CD4-positive, alpha-beta memory T cell (primary cell): ENCODE measurements around the gene CMYA5. TPM values are rescaled to one million over a fixed set of nuclear protein-coding genes. Genes with fewer than 3 reads are reported as not detected.

Source experiments
- CTCF ChIA-PET: fragments of 350-600 bp; sonication (Branson Sonifier 250); formaldehyde crosslinking; loops from one replicate; lab custom pipeline; 2021; ENCODE audit warnings: inconsistent platforms; ENCODE audit not compliant: partially characterized antibody; lab: Charles Lee
- POLR2A ChIA-PET: fragments of 350-600 bp; sonication (Branson Sonifier 250); formaldehyde crosslinking; loops from one replicate; lab custom pipeline; 2021; ENCODE audit not compliant: partially characterized antibody; lab: Charles Lee
- DNase-seq, 5 donors: peaks; one replicate each; pipeline versions ENCODE4 v3.0.0 to v3.0.0-alpha.2; 2020 to 2022; ENCODE audit warnings: mixed read lengths in 1 of 5
- H3K27ac ChIP-seq: one replicate; pipeline ENCODE4 v1.7.0; 2013; ENCODE audit warnings: low read depth, low read length
- H3K27me3 ChIP-seq: 2 replicates; pipeline ENCODE4 v1.7.0; 2013; ENCODE audit warnings: mild to moderate bottlenecking, low read length, moderate library complexity; ENCODE audit not compliant: insufficient read depth
- H3K36me3 ChIP-seq: 2 replicates; pipeline ENCODE4 v1.7.0; 2013; ENCODE audit warnings: mild to moderate bottlenecking, low read length, moderate library complexity; ENCODE audit not compliant: insufficient read depth
- H3K4me1 ChIP-seq: 2 replicates; pipeline ENCODE4 v1.7.0; 2013; ENCODE audit warnings: mild to moderate bottlenecking, low read length, moderate library complexity; ENCODE audit not compliant: insufficient read depth
- H3K4me3 ChIP-seq, 2 donors: one replicate each; pipeline ENCODE4 v1.7.0; 2013; ENCODE audit warnings: low read length in 2 of 2, mild to moderate bottlenecking in 1 of 2
- H3K9me3 ChIP-seq, 2 donors: one replicate each; pipeline ENCODE4 v1.7.0; 2013; ENCODE audit warnings: low read length in 2 of 2, control low read depth in 1 of 2; ENCODE audit not compliant: control insufficient read depth in 1 of 2
- H3K27ac Mint-ChIP-seq, 7 donors: one replicate each; pipeline ENCODE4 v1.8.0; 2020 to 2021; ENCODE audit warnings: mixed read lengths in 7 of 7, mild to moderate bottlenecking in 6 of 7, inconsistent platforms in 3 of 7, moderate library complexity in 3 of 7
- H3K27me3 Mint-ChIP-seq, 2 donors: one replicate each; pipeline ENCODE4 v1.8.0; 2020 to 2021; ENCODE audit warnings: mixed read lengths in 2 of 2
- H3K36me3 Mint-ChIP-seq, 2 donors: one replicate each; pipeline ENCODE4 v1.8.0; 2020 to 2021; ENCODE audit warnings: mixed read lengths in 2 of 2, inconsistent platforms in 1 of 2, mild to moderate bottlenecking in 1 of 2
- H3K4me1 Mint-ChIP-seq, 4 donors: one replicate each; pipeline ENCODE4 v1.8.0; 2020 to 2021; ENCODE audit warnings: mixed read lengths in 4 of 4, mild to moderate bottlenecking in 1 of 4
- H3K4me3 Mint-ChIP-seq, 8 donors: one replicate each; pipeline ENCODE4 v1.8.0; 2020 to 2021; ENCODE audit warnings: mixed read lengths in 8 of 8, mild to moderate bottlenecking in 7 of 8, moderate library complexity in 6 of 8, inconsistent platforms in 3 of 8
- H3K9me3 Mint-ChIP-seq, 8 donors: one replicate each; pipeline ENCODE4 v1.8.0; 2020 to 2021; ENCODE audit warnings: mixed read lengths in 8 of 8, mild to moderate bottlenecking in 5 of 8, inconsistent platforms in 3 of 8, moderate library complexity in 1 of 8
- intact Hi-C: fragments of 100-400 bp; cut with micrococcal nuclease; formaldehyde crosslinking; loops from one replicate; pipeline ENCODE4 v1.15.1; 2023
- polyA plus RNA-seq, 2 donors: library from polyadenylated mRNA; unstranded; fragments of 300-500 nt; fragmentation: Illumina TruSeq; gene quantifications; one replicate each; pipeline ENCODE4 v1.2.3, GENCODE V29; 2021
- total RNA-seq, 2 experiments: library from RNA; stranded (reverse); gene quantifications; one replicate each; pipeline ENCODE4 v1.2.3, GENCODE V29; 2021

Gene CMYA5
- total and polyA plus RNA-seq, 4 experiments from 2014 or later: 0.07 to 0.20 (median 0.18) TPM

GRCh38 chr5:79803007-79803406, 113.4 kb downstream of the CMYA5 start:
- no peak overlapping the region for H3K4me3 ChIP-seq
- H3K27ac ChIP-seq: no peak overlapping the region
- no peaks in the 10 kb centered on the region for H3K27me3 ChIP-seq
- Mint-ChIP-seq H3K4me1 (peaks cover 8 to 23% (median 17%) of the 10 kb centered on the region in 4 donors), H3K36me3 (no peaks in the 10 kb centered on the region), H3K4me3 (no peak overlapping the region), H3K27ac (peak overlapping the region in 1 of 7 donors; percentile 15), H3K9me3 (no peaks in the 10 kb centered on the region), H3K27me3 (peaks cover 0 to 2% of the 10 kb centered on the region in 2 donors)
- H3K9me3 ChIP-seq: no peaks in the 10 kb centered on the region
- intact Hi-C loops: no loop called here
- ChIA-PET CTCF (no interaction called here), POLR2A (no interaction called here)
- DNase-seq: no peak
- peaks cover 12% of the 10 kb centered on the region for H3K4me1 ChIP-seq
- no peaks in the 10 kb centered on the region for H3K36me3 ChIP-seq

- intact Hi-C loops: no loop called here
- POLR2A ChIA-PET: no interaction called here
- no peaks in the 10 kb centered on the region for H3K9me3 Mint-ChIP-seq
- no peak overlapping the region for H3K4me3 Mint-ChIP-seq
- CTCF ChIA-PET: no interaction called here
- DNase-seq: no peak
- no peaks in the 10 kb centered on the region for H3K36me3 ChIP-seq
- peaks cover 7% of the 10 kb centered on the region for H3K4me1 ChIP-seq
- H3K27ac ChIP-seq: no peak overlapping the region
- peaks cover 4 to 17% (median 11%) of the 10 kb centered on the region in 4 donors for H3K4me1 Mint-ChIP-seq
- no peak overlapping the region for H3K27ac Mint-ChIP-seq
- peaks cover 2% of the 10 kb centered on the region in 2 donors for H3K27me3 Mint-ChIP-seq
- H3K4me3 ChIP-seq: no peak overlapping the region
- H3K36me3 Mint-ChIP-seq: no peaks in the 10 kb centered on the region
- H3K9me3 ChIP-seq: no peaks in the 10 kb centered on the region
- no peaks in the 10 kb centered on the region for H3K27me3 ChIP-seq
Measured at GRCh38 chr5:79806741-79807140, 117.1 kb downstream of the CMYA5 start.

DNA sequence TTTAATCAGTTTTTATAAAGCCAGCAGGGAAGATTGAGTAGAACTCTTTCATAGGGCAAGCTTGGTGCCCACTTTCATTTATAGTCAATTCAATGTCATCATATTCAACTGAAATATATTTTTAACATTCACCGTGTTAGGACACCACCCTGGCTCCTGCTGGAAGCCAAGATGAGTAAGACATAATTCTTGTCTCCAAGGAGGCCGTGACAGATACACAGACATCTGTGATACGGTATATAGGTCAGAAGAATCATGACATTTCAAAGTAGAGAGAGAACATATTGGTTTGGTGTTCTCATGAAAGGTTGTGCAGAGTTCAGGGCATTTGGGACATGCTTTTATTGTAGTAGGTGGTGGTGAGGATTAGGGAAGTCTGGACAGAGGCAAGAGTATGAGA, 120.1 kb downstream of the CMYA5 start:
- Mint-ChIP-seq H3K4me1 (no peaks in the 10 kb centered on the region), H3K27me3 (peaks cover 4 to 5% of the 10 kb centered on the region in 2 donors), H3K9me3 (no peaks in the 10 kb centered on the region), H3K4me3 (no peak overlapping the region), H3K36me3 (no peaks in the 10 kb centered on the region), H3K27ac (no peak overlapping the region)
- Histone ChIP-seq H3K36me3 (no peaks in the 10 kb centered on the region), H3K4me1 (no peaks in the 10 kb centered on the region), H3K27ac (no peak overlapping the region), H3K9me3 (no peaks in the 10 kb centered on the region), H3K4me3 (no peak overlapping the region), H3K27me3 (no peaks in the 10 kb centered on the region)
- ChIA-PET CTCF (no interaction called here), POLR2A (no interaction called here)
- intact Hi-C loops: no loop called here
- no peak for DNase-seq

GRCh38 chr5:79811081-79811480, 121.4 kb downstream of the CMYA5 start:
- H3K9me3 ChIP-seq: no peaks in the 10 kb centered on the region
- Mint-ChIP-seq H3K4me3 (no peak overlapping the region), H3K4me1 (no peaks in the 10 kb centered on the region), H3K36me3 (no peaks in the 10 kb centered on the region), H3K27ac (no peak overlapping the region), H3K27me3 (peaks cover 6 to 7% of the 10 kb centered on the region in 2 donors), H3K9me3 (no peaks in the 10 kb centered on the region)
- DNase-seq: no peak
- no peaks in the 10 kb centered on the region for H3K36me3 ChIP-seq
- H3K4me3 ChIP-seq: no peak overlapping the region
- intact Hi-C loops: no loop called here
- POLR2A ChIA-PET: no interaction called here
- no peaks in the 10 kb centered on the region for H3K4me1 ChIP-seq
- no peaks in the 10 kb centered on the region for H3K27me3 ChIP-seq
- no peak overlapping the region for H3K27ac ChIP-seq
- CTCF ChIA-PET: no interaction called here

DNA sequence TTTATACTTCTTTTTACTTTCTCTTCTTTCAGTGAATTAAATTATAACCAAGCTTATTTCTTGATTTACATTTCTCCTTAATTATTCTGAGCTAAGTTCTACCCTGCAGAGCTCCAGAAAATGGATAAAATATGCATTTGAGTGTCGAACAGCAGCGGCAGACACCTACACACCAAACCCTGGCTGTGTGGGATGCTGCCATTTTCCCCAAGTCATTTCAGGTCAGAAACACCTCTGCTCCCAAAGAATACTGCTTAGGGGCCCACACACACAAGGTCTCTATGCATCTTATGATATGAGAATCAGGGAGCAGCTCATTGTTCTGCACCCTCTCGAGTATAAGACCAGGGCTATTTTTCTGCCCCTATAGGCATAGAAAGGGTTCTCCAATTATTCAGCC, 122.3 kb downstream of the CMYA5 start:
- no peak overlapping the region for H3K27ac Mint-ChIP-seq
- H3K9me3 Mint-ChIP-seq: no peaks in the 10 kb centered on the region
- no peak overlapping the region for H3K4me3 ChIP-seq
- intact Hi-C loops: no loop called here
- no peaks in the 10 kb centered on the region for H3K36me3 Mint-ChIP-seq
- H3K27me3 Mint-ChIP-seq: peaks cover 7 to 10% of the 10 kb centered on the region in 2 donors
- H3K9me3 ChIP-seq: no peaks in the 10 kb centered on the region
- H3K27me3 ChIP-seq: peaks cover 7% of the 10 kb centered on the region
- DNase-seq: no peak
- no peaks in the 10 kb centered on the region for H3K4me1 ChIP-seq
- POLR2A ChIA-PET: no interaction called here
- no peak overlapping the region for H3K4me3 Mint-ChIP-seq
- CTCF ChIA-PET: no interaction called here
- H3K36me3 ChIP-seq: no peaks in the 10 kb centered on the region
- no peaks in the 10 kb centered on the region for H3K4me1 Mint-ChIP-seq
- H3K27ac ChIP-seq: no peak overlapping the region

DNA sequence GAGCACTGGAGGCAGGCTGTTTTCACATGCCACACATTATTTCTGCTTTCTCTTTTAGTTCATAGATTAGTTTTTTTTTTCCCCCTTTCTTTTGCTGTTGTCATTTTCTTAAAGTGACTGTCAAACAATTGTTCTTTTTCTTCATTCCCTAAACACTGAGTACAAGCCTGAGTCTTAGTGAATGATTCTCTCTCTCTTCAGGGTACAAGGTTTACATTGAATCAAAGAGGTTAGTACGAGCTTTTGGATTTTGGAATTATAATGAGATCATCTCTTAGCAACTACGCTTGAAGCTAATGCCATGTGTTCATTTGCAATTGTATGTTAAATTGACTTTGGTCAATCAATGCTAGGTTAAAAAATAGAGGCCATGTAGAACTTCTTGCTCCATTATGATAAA, 125.1 kb downstream of the CMYA5 start:
- Mint-ChIP-seq H3K4me1 (no peaks in the 10 kb centered on the region), H3K27ac (no peak overlapping the region), H3K36me3 (peaks cover 0 to 4% of the 10 kb centered on the region in 2 donors), H3K9me3 (peaks cover 2 to 12% (median 6%) of the 10 kb centered on the region in 8 donors), H3K4me3 (no peak overlapping the region), H3K27me3 (peaks cover 9 to 10% of the 10 kb centered on the region in 2 donors)
- Histone ChIP-seq H3K27me3 (peaks cover 7% of the 10 kb centered on the region), H3K36me3 (no peaks in the 10 kb centered on the region), H3K27ac (no peak overlapping the region), H3K9me3 (no peaks in the 10 kb centered on the region), H3K4me3 (no peak overlapping the region), H3K4me1 (no peaks in the 10 kb centered on the region)
- DNase-seq: no peak
- POLR2A ChIA-PET: no interaction called here
- intact Hi-C loops: no loop called here
- CTCF ChIA-PET: no interaction called here

- H3K9me3 Mint-ChIP-seq: peaks cover 2 to 18% (median 8%) of the 10 kb centered on the region in 8 donors
- ChIA-PET CTCF (no interaction called here), POLR2A (no interaction called here)
- H3K4me3 Mint-ChIP-seq: no peak overlapping the region
- H3K36me3 Mint-ChIP-seq: peaks cover 0 to 4% of the 10 kb centered on the region in 2 donors
- intact Hi-C loops: no loop called here
- H3K4me3 ChIP-seq: no peak overlapping the region
- no peaks in the 10 kb centered on the region for H3K9me3 ChIP-seq
- H3K27ac Mint-ChIP-seq: no peak overlapping the region
- H3K36me3 ChIP-seq: no peaks in the 10 kb centered on the region
- no peaks in the 10 kb centered on the region for H3K4me1 Mint-ChIP-seq
- H3K27ac ChIP-seq: no peak overlapping the region
- H3K4me1 ChIP-seq: no peaks in the 10 kb centered on the region
- H3K27me3 Mint-ChIP-seq: peaks cover 9 to 10% of the 10 kb centered on the region in 2 donors
- peaks cover 7% of the 10 kb centered on the region for H3K27me3 ChIP-seq
- no peak for DNase-seq
Measured at GRCh38 chr5:79816014-79816413, 126.4 kb downstream of the CMYA5 start.

- Mint-ChIP-seq H3K9me3 (peaks cover 4 to 18% (median 10%) of the 10 kb centered on the region in 8 donors), H3K36me3 (peaks cover 0 to 4% of the 10 kb centered on the region in 2 donors), H3K27ac (no peak overlapping the region), H3K27me3 (peaks cover 7 to 11% of the 10 kb centered on the region in 2 donors), H3K4me3 (no peak overlapping the region), H3K4me1 (no peaks in the 10 kb centered on the region)
- H3K27me3 ChIP-seq: peaks cover 7% of the 10 kb centered on the region
- H3K9me3 ChIP-seq: no peaks in the 10 kb centered on the region
- H3K36me3 ChIP-seq: no peaks in the 10 kb centered on the region
- ChIA-PET POLR2A (no interaction called here), CTCF (no interaction called here)
- H3K4me3 ChIP-seq: no peak overlapping the region
- no peaks in the 10 kb centered on the region for H3K4me1 ChIP-seq
- DNase-seq: no peak
- intact Hi-C loops: no loop called here
- no peak overlapping the region for H3K27ac ChIP-seq
Measured at GRCh38 chr5:79820648-79821047, 131.0 kb downstream of the CMYA5 start.
